Lower leg skin (tissue), 3 donors: ENCODE results near the gene CHST15.

ENCODE experiments used
- CTCF ChIP-seq, 3 donors: fragments of 450-650 bp; IDR thresholded peaks; one replicate each; pipeline ENCODE4 v1.5.1; 2016; ENCODE audit warnings: antibody characterized with exemption in 3 of 3, mild to moderate bottlenecking in 3 of 3, moderate library complexity in 2 of 3
- POLR2A ChIP-seq, 2 donors: fragments of 450-650 bp; IDR thresholded peaks; one replicate each; pipeline ENCODE4 v1.6.1; 2016 to 2017; ENCODE audit warnings: antibody characterized with exemption in 2 of 2, mild to moderate bottlenecking in 1 of 2, moderate library complexity in 1 of 2

- TF ChIP-seq CTCF (IDR thresholded peaks at IDR 0.05) (no peak), POLR2A (IDR thresholded peaks at IDR 0.05) (no peak)
These were observed 24.4 kb upstream of the CHST15 start for GRCh38 chr10:124117833-124118232.
